Erythroblast (primary cell): ENCODE measurements around the gene HBEGF.

ENCODE experiments used
- GATA1 ChIP-seq: IDR thresholded peaks from 2 replicates; pipeline ENCODE4 v1.6.1; 2011; ENCODE audit warnings: low read depth, mild to moderate bottlenecking, control low read depth, low read length, moderate library complexity
- POLR2A ChIP-seq: IDR thresholded peaks from 2 replicates; pipeline ENCODE4 v1.6.1; 2011; ENCODE audit warnings: mild to moderate bottlenecking, low read length

DNA sequence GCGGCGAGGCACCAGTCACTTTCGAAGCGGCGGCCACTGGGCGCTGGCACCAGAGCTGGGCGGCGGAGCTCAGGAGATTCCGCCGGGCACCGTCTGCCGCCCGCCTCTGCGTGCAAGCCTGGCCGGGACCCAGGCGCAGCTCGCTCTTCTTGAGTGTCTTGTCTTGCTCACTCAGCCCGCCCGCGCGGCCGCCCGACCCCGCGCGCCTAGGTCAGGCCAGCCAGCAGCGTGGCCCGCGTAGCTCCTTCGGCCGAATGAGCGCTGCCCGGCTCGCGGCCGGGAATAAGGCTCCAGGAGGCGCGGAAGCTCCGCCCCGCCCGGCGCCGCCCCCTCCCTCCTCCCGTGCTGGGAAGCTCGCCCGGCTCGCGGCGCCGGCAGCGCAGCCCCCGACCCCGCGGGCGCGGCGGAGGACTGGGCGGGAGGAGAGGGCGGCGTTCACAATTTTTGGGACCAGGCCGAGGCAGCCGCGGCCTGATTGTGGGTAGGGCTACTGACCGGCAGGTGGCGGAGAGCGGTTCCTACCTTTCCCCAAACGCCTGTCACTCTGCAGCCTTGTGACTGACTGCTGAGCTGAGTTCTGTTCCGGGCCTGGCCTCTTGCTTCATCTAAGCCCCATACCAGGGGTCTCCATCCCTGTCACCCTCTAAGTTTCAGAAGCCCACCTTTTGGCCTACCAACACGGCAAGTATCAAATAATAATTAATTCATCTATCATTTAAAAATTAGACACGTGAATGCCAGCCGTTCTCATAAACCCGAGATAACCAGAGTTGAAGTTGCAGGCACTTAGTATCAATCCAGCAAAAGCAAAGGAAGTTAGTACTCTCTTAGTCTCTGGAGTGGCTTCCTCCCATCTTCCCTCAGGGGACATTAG, at the start of gene HBEGF:
- TF ChIP-seq POLR2A (no peak), GATA1 (no peak)
